HepG2 (cell line): ENCODE results near the gene DDX46. TPM values are rescaled to one million over a fixed set of nuclear protein-coding genes. Genes with fewer than 3 reads are reported as not detected.

ENCODE experiments used
- CHD4 ChIP-seq: fragments of 200-600 bp; sonication (generic); IDR thresholded peaks from 2 replicates; pipeline ENCODE4 v1.7.0; 2017; ENCODE audit warnings: mild to moderate bottlenecking, low read length, borderline replicate concordance
- E2F5 ChIP-seq: sonication (generic); formaldehyde crosslinking; conservative IDR thresholded peaks from 2 replicates; pipeline ENCODE4 v1.4.0; 2020; ENCODE audit warnings: missing genetic modification reagents
- HOXA7 ChIP-seq: sonication (generic); formaldehyde crosslinking; IDR thresholded peaks from 2 replicates; pipeline ENCODE4 v1.8.1; 2022; ENCODE audit warnings: mild to moderate bottlenecking, missing genetic modification reagents, moderate library complexity
- JARID2 ChIP-seq: sonication (generic); formaldehyde crosslinking; IDR thresholded peaks from 2 replicates; pipeline ENCODE4 v1.8.1; 2023; ENCODE audit warnings: missing genetic modification reagents, inconsistent platforms; ENCODE audit not compliant: insufficient replicate concordance
- SIX4 ChIP-seq: sonication (generic); formaldehyde crosslinking; IDR thresholded peaks from 2 replicates; pipeline ENCODE4 v1.4.0; 2020; ENCODE audit warnings: missing genetic modification reagents
- TCF7L2 ChIP-seq: IDR thresholded peaks from 2 replicates; pipeline ENCODE4 v1.6.1; 2011; ENCODE audit warnings: mild to moderate bottlenecking, low read depth, low read length, moderate library complexity
- ZC3H13 ChIP-seq: sonication (generic); formaldehyde crosslinking; IDR thresholded peaks from 2 replicates; pipeline ENCODE4 v1.8.1; 2023; ENCODE audit warnings: mild to moderate bottlenecking, missing genetic modification reagents, moderate library complexity
- ZFY ChIP-seq: sonication (generic); formaldehyde crosslinking; IDR thresholded peaks from 2 replicates; pipeline ENCODE4 v1.4.0; 2020; ENCODE audit warnings: missing genetic modification reagents
- ZIK1 ChIP-seq: sonication (generic); formaldehyde crosslinking; IDR thresholded peaks from 2 replicates; pipeline ENCODE4 v1.5.0; 2020; ENCODE audit warnings: mild to moderate bottlenecking, low read depth, missing genetic modification reagents, borderline replicate concordance
- ZNF20 ChIP-seq: sonication (generic); formaldehyde crosslinking; IDR thresholded peaks from 2 replicates; pipeline ENCODE4 v1.4.0; 2020; ENCODE audit warnings: mild to moderate bottlenecking, moderate library complexity, missing genetic modification reagents
- ZNF274 ChIP-seq: sonication (generic); formaldehyde crosslinking; IDR thresholded peaks from 2 replicates; pipeline ENCODE4 v1.5.1; 2020; ENCODE audit warnings: mild to moderate bottlenecking, missing genetic modification reagents
- ZNF329 ChIP-seq: sonication (generic); formaldehyde crosslinking; IDR thresholded peaks from 2 replicates; pipeline ENCODE4 v1.9.0; 2021; ENCODE audit warnings: low read depth, mild to moderate bottlenecking, missing genetic modification reagents
- ZNF343 ChIP-seq: sonication (generic); formaldehyde crosslinking; IDR thresholded peaks from 2 replicates; pipeline ENCODE4 v1.4.0; 2020; ENCODE audit warnings: mild to moderate bottlenecking, missing genetic modification reagents
- ZNF780A ChIP-seq: sonication (generic); formaldehyde crosslinking; IDR thresholded peaks from 2 replicates; pipeline ENCODE4 v1.8.0; 2022; ENCODE audit warnings: mild to moderate bottlenecking, missing genetic modification reagents, moderate library complexity
- ZNF790 ChIP-seq: sonication (generic); formaldehyde crosslinking; IDR thresholded peaks from 2 replicates; pipeline ENCODE4 v1.8.0; 2022; ENCODE audit warnings: missing genetic modification reagents, mild to moderate bottlenecking, borderline replicate concordance
- ZSCAN12 ChIP-seq: sonication (generic); formaldehyde crosslinking; IDR thresholded peaks from 2 replicates; pipeline ENCODE4 v1.9.0; 2021; ENCODE audit warnings: mild to moderate bottlenecking, missing genetic modification reagents
- polyA plus RNA-seq, 8 experiments: library from polyadenylated mRNA; depleted of rRNA in 3 of 8; stranded (reverse) in 7 of 8; unstranded in 1 of 8; fragments of >200 nt; fragmentation: Illumina TruSeq in 4 of 8; extraction: Trizol in 4 of 8; gene quantifications; 2 replicates each; pipeline versions ENCODE4 v1.2.1 to v1.2.3, GENCODE V29; 2011 to 2016; ENCODE audit warnings: low read depth in 4 of 8, missing spikeins in 1 of 8, mixed read lengths in 1 of 8; ENCODE audit not compliant: insufficient read depth in 1 of 8
- total RNA-seq, 5 experiments: library from RNA; depleted of rRNA; stranded (reverse); fragments of >200 nt; fragmentation: Illumina TruSeq; extraction: Trizol; gene quantifications; 2 replicates each; pipeline ENCODE4 v1.2.3, GENCODE V29; 2016; ENCODE audit warnings: low read depth in 1 of 5
- TF ChIP-seq, protein P1 (sequence below): sonication (generic); formaldehyde crosslinking; IDR thresholded peaks from 2 replicates; pipeline ENCODE4 v1.5.1; 2020; ENCODE audit warnings: mild to moderate bottlenecking, missing genetic modification reagents, moderate library complexity
- TF ChIP-seq, protein P2 (sequence below): sonication (generic); formaldehyde crosslinking; IDR thresholded peaks from 2 replicates; pipeline ENCODE4 v1.8.0; 2022; ENCODE audit warnings: missing genetic modification reagents, mild to moderate bottlenecking, inconsistent platforms, borderline replicate concordance
- TF ChIP-seq, protein P3 (sequence below): IDR thresholded peaks from 2 replicates; pipeline ENCODE4 v1.4.0; 2020; ENCODE audit warnings: mild to moderate bottlenecking, missing genetic modification reagents

DDX46 gene
- total and polyA plus RNA-seq, 2 of the 13 experiments (the other 11 are each of a cell fraction or from before 2014, with no cell fraction given): 27.3 to 59.3 TPM

DNA sequence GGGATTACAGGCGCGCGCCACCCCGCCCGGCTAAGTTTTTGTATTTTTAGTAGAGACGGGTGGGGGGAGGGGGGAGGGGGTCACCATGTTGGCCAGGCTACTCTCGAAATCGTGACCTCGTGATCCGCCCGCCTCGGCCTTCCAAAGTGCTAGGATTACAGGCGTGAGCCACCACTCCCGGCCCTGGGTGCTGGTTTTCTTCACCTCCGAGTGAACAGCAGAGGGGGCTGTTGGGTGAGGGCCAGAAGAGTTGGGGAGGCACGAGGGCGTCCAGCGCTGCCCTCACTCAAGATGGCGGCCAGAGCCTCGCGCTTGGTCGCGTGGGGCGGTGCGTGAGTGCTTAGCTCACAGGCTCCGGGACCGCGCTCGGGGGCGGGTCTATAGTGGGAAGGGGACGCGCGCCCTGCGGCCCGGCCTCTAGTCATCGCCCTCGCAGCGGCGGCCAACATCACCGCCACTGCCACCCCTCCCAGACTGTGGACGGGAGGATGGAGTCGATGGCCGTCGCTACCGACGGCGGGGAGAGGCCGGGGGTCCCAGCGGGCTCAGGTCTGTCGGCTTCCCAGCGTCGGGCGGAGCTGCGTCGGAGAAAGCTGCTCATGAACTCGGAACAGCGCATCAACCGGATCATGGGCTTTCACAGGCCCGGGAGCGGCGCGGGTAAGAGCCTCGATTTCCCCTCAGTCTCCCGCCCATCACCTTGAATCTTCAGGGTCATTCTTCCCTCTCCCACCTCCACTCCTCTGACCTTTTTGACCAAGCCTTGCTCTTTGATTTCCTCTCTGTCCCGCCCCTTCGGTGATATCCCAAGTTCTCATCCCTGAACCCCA lies 20.2 kb upstream of the DDX46 start, which contains the start of gene CAMLG (continued):
- TF ChIP-seq ZIK1 (peak; percentile 79; the same call in 1 of the 2 replicates), ZNF790 (CRISPR knock-in tag) (peak; percentile 43; the same call in 1 of the 2 replicates), CHD4 (no peak), ZSCAN12 (CRISPR knock-in tag) (no peak), ZNF274 (CRISPR knock-in tag) (no peak; the same call in 1 of the 2 replicates), ZFY (CRISPR knock-in tag) (peak; percentile 90), ZNF343 (0 out of 2 replicates have a peak, but pooled peaks have one; percentile 82), ZC3H13 (no peak), ZNF329 (peak; percentile 82), ZNF780A (no peak), ZNF20 (CRISPR knock-in tag) (no peak), SIX4 (CRISPR knock-in tag) (peak; percentile 77), TCF7L2 (no peak), HOXA7 (CRISPR knock-in tag) (no peak), E2F5 (CRISPR knock-in tag) (0 out of 2 replicates have a peak, but pooled peaks have one; percentile 44), JARID2 (CRISPR knock-in tag) (peak; percentile 91)
- TF ChIP-seq, protein P1, sequence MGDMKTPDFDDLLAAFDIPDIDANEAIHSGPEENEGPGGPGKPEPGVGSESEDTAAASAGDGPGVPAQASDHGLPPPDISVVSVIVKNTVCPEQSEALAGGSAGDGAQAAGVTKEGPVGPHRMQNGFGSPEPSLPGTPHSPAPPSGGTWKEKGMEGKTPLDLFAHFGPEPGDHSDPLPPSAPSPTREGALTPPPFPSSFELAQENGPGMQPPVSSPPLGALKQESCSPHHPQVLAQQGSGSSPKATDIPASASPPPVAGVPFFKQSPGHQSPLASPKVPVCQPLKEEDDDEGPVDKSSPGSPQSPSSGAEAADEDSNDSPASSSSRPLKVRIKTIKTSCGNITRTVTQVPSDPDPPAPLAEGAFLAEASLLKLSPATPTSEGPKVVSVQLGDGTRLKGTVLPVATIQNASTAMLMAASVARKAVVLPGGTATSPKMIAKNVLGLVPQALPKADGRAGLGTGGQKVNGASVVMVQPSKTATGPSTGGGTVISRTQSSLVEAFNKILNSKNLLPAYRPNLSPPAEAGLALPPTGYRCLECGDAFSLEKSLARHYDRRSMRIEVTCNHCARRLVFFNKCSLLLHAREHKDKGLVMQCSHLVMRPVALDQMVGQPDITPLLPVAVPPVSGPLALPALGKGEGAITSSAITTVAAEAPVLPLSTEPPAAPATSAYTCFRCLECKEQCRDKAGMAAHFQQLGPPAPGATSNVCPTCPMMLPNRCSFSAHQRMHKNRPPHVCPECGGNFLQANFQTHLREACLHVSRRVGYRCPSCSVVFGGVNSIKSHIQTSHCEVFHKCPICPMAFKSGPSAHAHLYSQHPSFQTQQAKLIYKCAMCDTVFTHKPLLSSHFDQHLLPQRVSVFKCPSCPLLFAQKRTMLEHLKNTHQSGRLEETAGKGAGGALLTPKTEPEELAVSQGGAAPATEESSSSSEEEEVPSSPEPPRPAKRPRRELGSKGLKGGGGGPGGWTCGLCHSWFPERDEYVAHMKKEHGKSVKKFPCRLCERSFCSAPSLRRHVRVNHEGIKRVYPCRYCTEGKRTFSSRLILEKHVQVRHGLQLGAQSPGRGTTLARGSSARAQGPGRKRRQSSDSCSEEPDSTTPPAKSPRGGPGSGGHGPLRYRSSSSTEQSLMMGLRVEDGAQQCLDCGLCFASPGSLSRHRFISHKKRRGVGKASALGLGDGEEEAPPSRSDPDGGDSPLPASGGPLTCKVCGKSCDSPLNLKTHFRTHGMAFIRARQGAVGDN (CRISPR knock-in tag): peak; percentile 98
- TF ChIP-seq, protein P2, sequence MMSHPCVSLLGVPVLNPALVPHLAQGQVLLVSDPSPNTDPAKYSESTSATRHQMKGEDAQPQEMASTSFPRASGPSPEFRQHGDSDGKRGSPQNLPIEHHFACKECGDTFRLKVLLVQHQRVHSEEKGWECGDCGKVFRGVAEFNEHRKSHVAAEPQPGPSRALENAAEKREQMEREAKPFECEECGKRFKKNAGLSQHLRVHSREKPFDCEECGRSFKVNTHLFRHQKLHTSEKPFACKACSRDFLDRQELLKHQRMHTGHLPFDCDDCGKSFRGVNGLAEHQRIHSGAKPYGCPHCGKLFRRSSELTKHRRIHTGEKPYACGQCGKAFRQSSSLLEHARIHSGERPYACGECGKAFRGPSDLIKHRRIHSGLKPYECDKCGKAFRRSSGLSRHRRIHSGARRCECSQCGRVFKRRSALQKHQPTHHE (CRISPR knock-in tag): peak; percentile 80; the same call in 1 of the 2 replicates
- TF ChIP-seq, protein P3, sequence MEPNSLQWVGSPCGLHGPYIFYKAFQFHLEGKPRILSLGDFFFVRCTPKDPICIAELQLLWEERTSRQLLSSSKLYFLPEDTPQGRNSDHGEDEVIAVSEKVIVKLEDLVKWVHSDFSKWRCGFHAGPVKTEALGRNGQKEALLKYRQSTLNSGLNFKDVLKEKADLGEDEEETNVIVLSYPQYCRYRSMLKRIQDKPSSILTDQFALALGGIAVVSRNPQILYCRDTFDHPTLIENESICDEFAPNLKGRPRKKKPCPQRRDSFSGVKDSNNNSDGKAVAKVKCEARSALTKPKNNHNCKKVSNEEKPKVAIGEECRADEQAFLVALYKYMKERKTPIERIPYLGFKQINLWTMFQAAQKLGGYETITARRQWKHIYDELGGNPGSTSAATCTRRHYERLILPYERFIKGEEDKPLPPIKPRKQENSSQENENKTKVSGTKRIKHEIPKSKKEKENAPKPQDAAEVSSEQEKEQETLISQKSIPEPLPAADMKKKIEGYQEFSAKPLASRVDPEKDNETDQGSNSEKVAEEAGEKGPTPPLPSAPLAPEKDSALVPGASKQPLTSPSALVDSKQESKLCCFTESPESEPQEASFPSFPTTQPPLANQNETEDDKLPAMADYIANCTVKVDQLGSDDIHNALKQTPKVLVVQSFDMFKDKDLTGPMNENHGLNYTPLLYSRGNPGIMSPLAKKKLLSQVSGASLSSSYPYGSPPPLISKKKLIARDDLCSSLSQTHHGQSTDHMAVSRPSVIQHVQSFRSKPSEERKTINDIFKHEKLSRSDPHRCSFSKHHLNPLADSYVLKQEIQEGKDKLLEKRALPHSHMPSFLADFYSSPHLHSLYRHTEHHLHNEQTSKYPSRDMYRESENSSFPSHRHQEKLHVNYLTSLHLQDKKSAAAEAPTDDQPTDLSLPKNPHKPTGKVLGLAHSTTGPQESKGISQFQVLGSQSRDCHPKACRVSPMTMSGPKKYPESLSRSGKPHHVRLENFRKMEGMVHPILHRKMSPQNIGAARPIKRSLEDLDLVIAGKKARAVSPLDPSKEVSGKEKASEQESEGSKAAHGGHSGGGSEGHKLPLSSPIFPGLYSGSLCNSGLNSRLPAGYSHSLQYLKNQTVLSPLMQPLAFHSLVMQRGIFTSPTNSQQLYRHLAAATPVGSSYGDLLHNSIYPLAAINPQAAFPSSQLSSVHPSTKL (CRISPR knock-in tag): peak; percentile 79
